HepG2 (cell line): ENCODE data around the gene ZFX.

Source experiments
- ARHGAP35 ChIP-seq: sonication (generic); formaldehyde crosslinking; IDR thresholded peaks from 2 replicates; pipeline ENCODE4 v1.9.0; 2022; ENCODE audit warnings: mild to moderate bottlenecking, inconsistent platforms, moderate library complexity, missing genetic modification reagents, borderline replicate concordance
- CEBPZ ChIP-seq: IDR thresholded peaks from 2 replicates; pipeline ENCODE4 v1.6.1; 2012; ENCODE audit warnings: low read length, improper control_type of control experiment
- E2F5 ChIP-seq: sonication (generic); formaldehyde crosslinking; conservative IDR thresholded peaks from 2 replicates; pipeline ENCODE4 v1.4.0; 2020; ENCODE audit warnings: missing genetic modification reagents
- EZH2 ChIP-seq: conservative IDR thresholded peaks from 2 replicates; pipeline ENCODE4 v1.6.1; 2012; ENCODE audit warnings: mild to moderate bottlenecking, low read depth, low read length, moderate library complexity
- HINFP ChIP-seq: sonication (generic); formaldehyde crosslinking; IDR thresholded peaks from 2 replicates; pipeline ENCODE4 v1.4.0; 2020; ENCODE audit warnings: low read depth, mild to moderate bottlenecking, missing genetic modification reagents
- JUN ChIP-seq: sonication (generic); formaldehyde crosslinking; IDR thresholded peaks from 2 replicates; pipeline ENCODE4 v1.4.0; 2020; ENCODE audit warnings: mild to moderate bottlenecking, missing genetic modification reagents
- POLR2A ChIP-seq, 2 experiments: IDR thresholded peaks; 2 replicates each; pipeline ENCODE4 v1.6.1; 2011; ENCODE audit warnings: low read depth in 2 of 2, low read length in 2 of 2, mild to moderate bottlenecking in 1 of 2, moderate library complexity in 1 of 2; ENCODE audit not compliant: insufficient read depth in 1 of 2
- POLR2AphosphoS5 ChIP-seq: IDR thresholded peaks from 2 replicates; pipeline ENCODE4 v1.6.1; 2012; ENCODE audit warnings: low read depth, low read length
- SNRNP70 ChIP-seq: fragments of 200-400 bp; formaldehyde crosslinking; IDR thresholded peaks from 2 replicates; pipeline ENCODE4 v1.6.1; 2017; ENCODE audit warnings: mild to moderate bottlenecking, low read depth, low read length, moderate library complexity
- ZNF263 ChIP-seq: sonication (generic); formaldehyde crosslinking; IDR thresholded peaks from 2 replicates; pipeline ENCODE4 v1.4.0; 2020; ENCODE audit warnings: missing genetic modification reagents
- ZNF720 ChIP-seq: sonication (generic); formaldehyde crosslinking; IDR thresholded peaks from 2 replicates; pipeline ENCODE4 v1.4.0; 2020; ENCODE audit warnings: missing genetic modification reagents
- TF ChIP-seq, protein P1 (sequence below): IDR thresholded peaks from 2 replicates; pipeline ENCODE4 v1.6.1; 2012; ENCODE audit warnings: inconsistent platforms

DNA sequence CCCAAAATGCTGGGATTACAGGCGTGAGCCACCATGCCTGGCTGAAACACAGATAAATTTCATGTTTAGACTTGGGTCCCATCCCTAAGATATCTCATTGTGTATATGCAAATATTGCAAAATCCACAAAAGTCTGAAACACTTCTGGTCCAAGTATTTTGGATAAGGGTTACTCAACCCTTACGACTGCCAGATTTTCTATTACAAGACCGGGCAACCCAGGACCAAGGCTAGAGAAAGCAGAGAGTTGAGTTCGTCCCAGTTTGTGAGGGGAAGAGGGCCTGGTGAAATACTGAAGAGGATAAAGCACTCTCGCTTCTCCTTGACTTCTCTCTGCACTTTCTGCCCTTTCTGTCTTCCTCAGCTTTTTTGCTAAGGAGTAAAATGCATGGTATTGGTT lies 34.5 kb downstream of the ZFX start:
- TF ChIP-seq JUN (CRISPR knock-in tag) (no peak), CEBPZ (no peak), EZH2 (no peak), POLR2A (IDR thresholded peaks at IDR 0.05; ENCODE audit: insufficient read depth in 1 of 2, low read depth in 2 of 2, low read length in 2 of 2) (no peak), POLR2AphosphoS5 (no peak), HINFP (CRISPR knock-in tag) (no peak), ARHGAP35 (CRISPR knock-in tag) (no peak), ZNF720 (CRISPR knock-in tag) (no peak), E2F5 (CRISPR knock-in tag) (no peak), SNRNP70 (no peak), ZNF263 (no peak)
- TF ChIP-seq, protein P1, sequence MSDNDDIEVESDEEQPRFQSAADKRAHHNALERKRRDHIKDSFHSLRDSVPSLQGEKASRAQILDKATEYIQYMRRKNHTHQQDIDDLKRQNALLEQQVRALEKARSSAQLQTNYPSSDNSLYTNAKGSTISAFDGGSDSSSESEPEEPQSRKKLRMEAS: no peak
